HepG2 (cell line): ENCODE results near the gene APC2. TPM values are rescaled to one million over a fixed set of nuclear protein-coding genes. Genes with fewer than 3 reads are reported as not detected.

ENCODE experiments used
- AGO1 ChIP-seq: fragments of 200-400 bp; formaldehyde crosslinking; IDR thresholded peaks from 2 replicates; pipeline ENCODE4 v1.6.1; 2017; ENCODE audit warnings: mild to moderate bottlenecking, low read depth, low read length, moderate library complexity; ENCODE audit not compliant: poor library complexity, severe bottlenecking
- ARNTL ChIP-seq: sonication (generic); formaldehyde crosslinking; IDR thresholded peaks from 2 replicates; pipeline ENCODE4 v1.4.0; 2020; ENCODE audit warnings: mild to moderate bottlenecking, missing genetic modification reagents
- CENPT ChIP-seq: sonication (generic); formaldehyde crosslinking; IDR thresholded peaks from 2 replicates; pipeline ENCODE4 v1.8.0; 2022; ENCODE audit warnings: low read depth, mild to moderate bottlenecking, moderate library complexity, missing genetic modification reagents
- FOSL2 ChIP-seq: sonication (generic); formaldehyde crosslinking; IDR thresholded peaks from 2 replicates; pipeline ENCODE4 v1.4.0; 2020; ENCODE audit warnings: missing genetic modification reagents
- FOXJ3 ChIP-seq: sonication (generic); formaldehyde crosslinking; IDR thresholded peaks from 2 replicates; pipeline ENCODE4 v1.4.0; 2020; ENCODE audit warnings: missing genetic modification reagents, mild to moderate bottlenecking, borderline replicate concordance
- HNRNPK ChIP-seq: fragments of 200-400 bp; formaldehyde crosslinking; IDR thresholded peaks from 2 replicates; pipeline ENCODE4 v1.6.1; 2018; ENCODE audit warnings: low read length, low read depth, moderate library complexity, mild to moderate bottlenecking; ENCODE audit not compliant: poor library complexity, severe bottlenecking
- HNRNPL ChIP-seq: fragments of 200-400 bp; formaldehyde crosslinking; IDR thresholded peaks from 2 replicates; pipeline ENCODE4 v1.6.1; 2017; ENCODE audit warnings: mild to moderate bottlenecking, low read depth, low read length
- MED1 ChIP-seq: sonication (generic); formaldehyde crosslinking; IDR thresholded peaks from 2 replicates; pipeline ENCODE4 v1.4.0; 2020; ENCODE audit warnings: missing genetic modification reagents
- MLLT10 ChIP-seq: sonication (generic); formaldehyde crosslinking; IDR thresholded peaks from 2 replicates; pipeline ENCODE4 v1.4.0; 2020; ENCODE audit warnings: missing genetic modification reagents
- MTF2 ChIP-seq: sonication (generic); formaldehyde crosslinking; IDR thresholded peaks from 2 replicates; pipeline ENCODE4 v1.5.0; 2020; ENCODE audit warnings: missing genetic modification reagents, borderline replicate concordance
- POLR2G ChIP-seq: fragments of 200-400 bp; formaldehyde crosslinking; IDR thresholded peaks from 2 replicates; pipeline ENCODE4 v1.6.1; 2018; ENCODE audit warnings: mild to moderate bottlenecking, low read depth, low read length, moderate library complexity
- SRY ChIP-seq: sonication (generic); formaldehyde crosslinking; IDR thresholded peaks from 2 replicates; pipeline ENCODE4 v1.8.0; 2022; ENCODE audit warnings: mild to moderate bottlenecking, missing genetic modification reagents
- ZNF317 ChIP-seq: sonication (generic); formaldehyde crosslinking; IDR thresholded peaks from 2 replicates; pipeline ENCODE4 v1.5.0; 2020; ENCODE audit warnings: mild to moderate bottlenecking, missing genetic modification reagents
- ZNF329 ChIP-seq: sonication (generic); formaldehyde crosslinking; IDR thresholded peaks from 2 replicates; pipeline ENCODE4 v1.9.0; 2021; ENCODE audit warnings: low read depth, mild to moderate bottlenecking, missing genetic modification reagents
- ZNF441 ChIP-seq: sonication (generic); formaldehyde crosslinking; IDR thresholded peaks from 2 replicates; pipeline ENCODE4 v1.7.0; 2021; ENCODE audit warnings: missing genetic modification reagents, borderline replicate concordance
- ZNF460 ChIP-seq: sonication (generic); formaldehyde crosslinking; IDR thresholded peaks from 2 replicates; pipeline ENCODE4 v1.5.1; 2020; ENCODE audit warnings: missing genetic modification reagents, mild to moderate bottlenecking, borderline replicate concordance
- ZNF607 ChIP-seq: sonication (generic); formaldehyde crosslinking; IDR thresholded peaks from 2 replicates; pipeline ENCODE4 v1.5.1; 2020; ENCODE audit warnings: missing genetic modification reagents, mild to moderate bottlenecking, borderline replicate concordance
- ZNF781 ChIP-seq: sonication (generic); formaldehyde crosslinking; IDR thresholded peaks from 2 replicates; pipeline ENCODE4 v1.5.1; 2020; ENCODE audit warnings: borderline replicate concordance, mild to moderate bottlenecking, missing genetic modification reagents; ENCODE audit errors: not compliant biosample characterization
- ZNF891 ChIP-seq: sonication (generic); formaldehyde crosslinking; IDR thresholded peaks from 2 replicates; pipeline ENCODE4 v1.5.0; 2020; ENCODE audit warnings: mild to moderate bottlenecking, missing genetic modification reagents
- polyA plus RNA-seq, 8 experiments: library from polyadenylated mRNA; depleted of rRNA in 3 of 8; stranded (reverse) in 7 of 8; unstranded in 1 of 8; fragments of >200 nt; fragmentation: Illumina TruSeq in 4 of 8; extraction: Trizol in 4 of 8; gene quantifications; 2 replicates each; pipeline versions ENCODE4 v1.2.1 to v1.2.3, GENCODE V29; 2011 to 2016; ENCODE audit warnings: low read depth in 4 of 8, missing spikeins in 1 of 8, mixed read lengths in 1 of 8; ENCODE audit not compliant: insufficient read depth in 1 of 8
- total RNA-seq, 5 experiments: library from RNA; depleted of rRNA; stranded (reverse); fragments of >200 nt; fragmentation: Illumina TruSeq; extraction: Trizol; gene quantifications; 2 replicates each; pipeline ENCODE4 v1.2.3, GENCODE V29; 2016; ENCODE audit warnings: low read depth in 1 of 5
- TF ChIP-seq, protein P1 (sequence below): sonication (generic); formaldehyde crosslinking; IDR thresholded peaks from 2 replicates; pipeline ENCODE4 v1.9.0; 2021; ENCODE audit warnings: missing genetic modification reagents, borderline replicate concordance
- TF ChIP-seq, protein P2 (sequence below): sonication (generic); formaldehyde crosslinking; IDR thresholded peaks from 2 replicates; pipeline ENCODE4 v1.4.0; 2020; ENCODE audit warnings: missing genetic modification reagents, mild to moderate bottlenecking, borderline replicate concordance
- TF ChIP-seq, protein P3 (sequence below): sonication (generic); formaldehyde crosslinking; IDR thresholded peaks from 2 replicates; pipeline ENCODE4 v1.5.0; 2020; ENCODE audit warnings: mild to moderate bottlenecking, missing genetic modification reagents
- TF ChIP-seq, protein P4 (sequence below): sonication (generic); formaldehyde crosslinking; IDR thresholded peaks from 2 replicates; pipeline ENCODE4 v1.4.0; 2020; ENCODE audit warnings: missing genetic modification reagents, low read depth, mild to moderate bottlenecking, borderline replicate concordance
- TF ChIP-seq, protein P5 (sequence below): sonication (generic); formaldehyde crosslinking; IDR thresholded peaks from 2 replicates; pipeline ENCODE4 v1.8.1; 2023; ENCODE audit warnings: mild to moderate bottlenecking, inconsistent platforms, moderate library complexity, missing genetic modification reagents, borderline replicate concordance

APC2 gene
- total and polyA plus RNA-seq, 2 of the 13 experiments (the other 11 are each of a cell fraction or from before 2014, with no cell fraction given) = 0.08 to 0.22 TPM

DNA sequence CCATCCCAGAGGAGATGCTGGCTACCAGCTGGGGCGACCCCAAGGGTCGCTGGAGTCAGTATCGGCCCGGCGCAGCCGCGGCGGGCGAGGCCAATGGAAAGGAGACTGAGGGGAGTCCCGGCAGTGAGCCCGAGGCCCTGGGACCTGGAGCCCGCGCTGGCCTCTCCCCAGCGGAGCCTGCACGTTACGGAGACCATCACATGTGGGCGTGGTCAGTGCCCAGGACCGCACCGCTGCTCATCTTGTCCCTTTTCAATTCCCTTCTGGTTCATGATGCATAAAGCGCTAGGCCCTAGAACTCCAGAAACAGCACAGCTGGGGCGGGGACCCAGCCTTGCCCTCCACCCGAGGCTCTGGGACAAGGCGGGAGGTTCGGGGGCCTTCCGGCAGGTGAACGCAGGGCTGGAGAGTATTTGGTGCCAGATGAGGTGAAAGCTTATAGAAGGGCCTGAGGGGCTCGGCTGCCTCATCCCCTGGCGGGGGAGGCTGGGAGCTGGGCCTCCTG, 21.1 kb downstream of the APC2 start (continued):
- peak; percentile 89 for TF ChIP-seq AGO1
- no peak for TF ChIP-seq FOXJ3 (CRISPR knock-in tag)
- no peak for TF ChIP-seq ZNF441 (CRISPR knock-in tag)
- TF ChIP-seq FOSL2 = 0 out of 2 replicates have a peak, but pooled peaks have one; percentile 1
- no peak for TF ChIP-seq ARNTL (CRISPR knock-in tag)
- no peak for TF ChIP-seq ZNF329 (CRISPR knock-in tag)
- TF ChIP-seq ZNF317 (CRISPR knock-in tag) = no peak
- TF ChIP-seq MLLT10 (CRISPR knock-in tag) = no peak
- TF ChIP-seq ZNF607 = no peak
- TF ChIP-seq, protein P1, sequence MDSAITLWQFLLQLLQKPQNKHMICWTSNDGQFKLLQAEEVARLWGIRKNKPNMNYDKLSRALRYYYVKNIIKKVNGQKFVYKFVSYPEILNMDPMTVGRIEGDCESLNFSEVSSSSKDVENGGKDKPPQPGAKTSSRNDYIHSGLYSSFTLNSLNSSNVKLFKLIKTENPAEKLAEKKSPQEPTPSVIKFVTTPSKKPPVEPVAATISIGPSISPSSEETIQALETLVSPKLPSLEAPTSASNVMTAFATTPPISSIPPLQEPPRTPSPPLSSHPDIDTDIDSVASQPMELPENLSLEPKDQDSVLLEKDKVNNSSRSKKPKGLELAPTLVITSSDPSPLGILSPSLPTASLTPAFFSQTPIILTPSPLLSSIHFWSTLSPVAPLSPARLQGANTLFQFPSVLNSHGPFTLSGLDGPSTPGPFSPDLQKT (CRISPR knock-in tag) = no peak
- 0 out of 2 replicates have a peak, but pooled peaks have one; percentile 10 for TF ChIP-seq MTF2 (CRISPR knock-in tag)
- TF ChIP-seq, protein P2, sequence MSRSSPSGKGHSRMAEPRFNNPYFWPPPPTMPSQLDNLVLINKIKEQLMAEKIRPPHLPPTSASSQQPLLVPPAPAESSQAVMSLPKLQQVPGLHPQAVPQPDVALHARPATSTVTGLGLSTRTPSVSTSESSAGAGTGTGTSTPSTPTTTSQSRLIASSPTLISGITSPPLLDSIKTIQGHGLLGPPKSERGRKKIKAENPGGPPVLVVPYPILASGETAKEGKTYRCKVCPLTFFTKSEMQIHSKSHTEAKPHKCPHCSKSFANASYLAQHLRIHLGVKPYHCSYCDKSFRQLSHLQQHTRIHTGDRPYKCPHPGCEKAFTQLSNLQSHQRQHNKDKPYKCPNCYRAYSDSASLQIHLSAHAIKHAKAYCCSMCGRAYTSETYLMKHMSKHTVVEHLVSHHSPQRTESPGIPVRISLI = no peak
- no peak for TF ChIP-seq MED1 (CRISPR knock-in tag)
- TF ChIP-seq POLR2G = peak; percentile 25; the same call in 1 of the 2 replicates
- 0 out of 2 replicates have a peak, but pooled peaks have one; percentile 25 for TF ChIP-seq ZNF891 (CRISPR knock-in tag)
- TF ChIP-seq, protein P3, sequence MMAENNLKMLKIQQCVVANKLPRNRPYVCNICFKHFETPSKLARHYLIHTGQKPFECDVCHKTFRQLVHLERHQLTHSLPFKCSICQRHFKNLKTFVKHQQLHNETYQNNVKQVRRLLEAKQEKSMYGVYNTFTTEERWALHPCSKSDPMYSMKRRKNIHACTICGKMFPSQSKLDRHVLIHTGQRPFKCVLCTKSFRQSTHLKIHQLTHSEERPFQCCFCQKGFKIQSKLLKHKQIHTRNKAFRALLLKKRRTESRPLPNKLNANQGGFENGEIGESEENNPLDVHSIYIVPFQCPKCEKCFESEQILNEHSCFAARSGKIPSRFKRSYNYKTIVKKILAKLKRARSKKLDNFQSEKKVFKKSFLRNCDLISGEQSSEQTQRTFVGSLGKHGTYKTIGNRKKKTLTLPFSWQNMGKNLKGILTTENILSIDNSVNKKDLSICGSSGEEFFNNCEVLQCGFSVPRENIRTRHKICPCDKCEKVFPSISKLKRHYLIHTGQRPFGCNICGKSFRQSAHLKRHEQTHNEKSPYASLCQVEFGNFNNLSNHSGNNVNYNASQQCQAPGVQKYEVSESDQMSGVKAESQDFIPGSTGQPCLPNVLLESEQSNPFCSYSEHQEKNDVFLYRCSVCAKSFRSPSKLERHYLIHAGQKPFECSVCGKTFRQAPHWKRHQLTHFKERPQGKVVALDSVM = no peak
- no peak for TF ChIP-seq HNRNPK
- TF ChIP-seq, protein P4, sequence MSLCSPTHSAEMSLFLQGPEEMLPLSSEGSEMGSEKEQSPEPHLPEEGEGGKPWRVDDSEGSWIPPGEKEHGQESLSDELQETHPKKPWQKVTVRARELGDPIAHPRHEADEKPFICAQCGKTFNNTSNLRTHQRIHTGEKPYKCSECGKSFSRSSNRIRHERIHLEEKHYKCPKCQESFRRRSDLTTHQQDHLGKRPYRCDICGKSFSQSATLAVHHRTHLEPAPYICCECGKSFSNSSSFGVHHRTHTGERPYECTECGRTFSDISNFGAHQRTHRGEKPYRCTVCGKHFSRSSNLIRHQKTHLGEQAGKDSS (CRISPR knock-in tag) = no peak
- TF ChIP-seq, protein P5, sequence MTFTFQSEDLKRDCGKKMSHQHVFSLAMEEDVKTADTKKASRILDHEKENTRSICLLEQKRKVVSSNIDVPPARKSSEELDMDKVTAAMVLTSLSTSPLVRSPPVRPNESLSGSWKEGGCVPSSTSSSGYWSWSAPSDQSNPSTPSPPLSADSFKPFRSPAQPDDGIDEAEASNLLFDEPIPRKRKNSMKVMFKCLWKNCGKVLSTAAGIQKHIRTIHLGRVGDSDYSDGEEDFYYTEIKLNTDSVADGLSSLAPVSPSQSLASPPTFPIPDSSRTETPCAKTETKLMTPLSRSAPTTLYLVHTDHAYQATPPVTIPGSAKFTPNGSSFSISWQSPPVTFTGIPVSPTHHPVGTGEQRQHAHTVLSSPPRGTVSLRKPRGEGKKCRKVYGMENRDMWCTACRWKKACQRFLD (CRISPR knock-in tag) = no peak
- TF ChIP-seq SRY = no peak
- no peak for TF ChIP-seq ZNF781 (CRISPR knock-in tag)
- no peak for TF ChIP-seq CENPT (CRISPR knock-in tag)
- no peak for TF ChIP-seq ZNF460
- 0 out of 2 replicates have a peak, but pooled peaks have one; percentile 8 for TF ChIP-seq HNRNPL
